GM12865 (cell line): ENCODE data around the gene TCAP.

Experiments used
- DNase-seq: peaks from one replicate; pipeline ENCODE4 v3.0.0; 2010; ENCODE audit warnings: low read depth
- H3K4me3 ChIP-seq: 2 replicates; pipeline ENCODE4 v1.5.1; 2011; ENCODE audit warnings: mild to moderate bottlenecking, low read depth, low read length, control low read depth
- TF ChIP-seq, protein P1 (sequence below): IDR thresholded peaks from 2 replicates; pipeline ENCODE4 v1.5.1; 2011; ENCODE audit warnings: low read length, control low read depth, low read depth, inconsistent platforms; ENCODE audit not compliant: insufficient read depth; ENCODE audit errors: missing control alignments

Gene TCAP, protein sequence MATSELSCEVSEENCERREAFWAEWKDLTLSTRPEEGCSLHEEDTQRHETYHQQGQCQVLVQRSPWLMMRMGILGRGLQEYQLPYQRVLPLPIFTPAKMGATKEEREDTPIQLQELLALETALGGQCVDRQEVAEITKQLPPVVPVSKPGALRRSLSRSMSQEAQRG

DNA sequence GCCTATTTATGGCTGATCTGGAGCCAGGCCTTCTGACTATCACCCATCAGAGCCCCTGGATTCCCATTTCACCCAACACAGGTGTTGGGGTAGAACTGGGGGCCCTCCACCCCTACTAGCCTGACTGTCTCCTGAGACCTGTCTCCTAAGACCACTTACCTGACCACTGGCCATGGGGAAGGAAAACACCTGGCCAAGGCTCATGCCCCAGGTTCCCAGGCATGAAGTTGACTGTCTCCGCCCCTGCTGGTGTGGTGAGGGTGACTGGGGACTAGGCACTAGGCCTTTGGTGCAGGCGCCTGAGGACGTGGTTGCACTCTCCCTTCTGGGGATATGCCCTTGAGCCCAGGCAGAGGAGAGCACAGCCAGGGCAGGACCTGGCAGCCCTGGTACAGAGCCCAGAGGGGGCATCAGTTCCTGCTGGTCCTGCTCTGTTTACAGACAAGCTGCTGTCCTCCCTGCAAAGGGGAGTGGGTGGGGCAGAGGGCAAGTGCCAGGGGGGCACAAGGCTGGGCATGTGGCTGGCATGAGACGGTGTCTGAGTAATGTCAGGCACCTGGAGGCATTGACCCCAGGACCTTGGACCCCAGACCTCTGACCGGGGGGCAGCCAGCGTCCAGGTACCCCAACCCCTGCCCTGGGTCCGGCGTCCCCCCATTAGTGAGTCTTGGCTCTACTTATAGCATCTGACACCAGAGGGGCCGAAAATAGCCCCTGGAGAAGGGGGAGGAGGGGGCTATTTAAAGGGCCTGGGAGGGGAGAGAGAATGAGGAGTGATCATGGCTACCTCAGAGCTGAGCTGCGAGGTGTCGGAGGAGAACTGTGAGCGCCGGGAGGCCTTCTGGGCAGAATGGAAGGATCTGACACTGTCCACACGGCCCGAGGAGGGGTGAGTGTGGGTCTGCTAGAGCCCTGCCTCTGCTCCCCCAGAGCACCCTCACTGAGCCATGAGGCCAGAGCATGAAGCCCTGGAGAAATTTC lies at the start of gene TCAP:
TCAP (plus strand) TSS at position 769 of the 981 bp plus-strand sequence; CDS start at position 780, 11 bp downstream.
- DNase-seq = no peak
- H3K4me3 ChIP-seq = no peak within 1 kb of the TSS
- TF ChIP-seq, protein P1, sequence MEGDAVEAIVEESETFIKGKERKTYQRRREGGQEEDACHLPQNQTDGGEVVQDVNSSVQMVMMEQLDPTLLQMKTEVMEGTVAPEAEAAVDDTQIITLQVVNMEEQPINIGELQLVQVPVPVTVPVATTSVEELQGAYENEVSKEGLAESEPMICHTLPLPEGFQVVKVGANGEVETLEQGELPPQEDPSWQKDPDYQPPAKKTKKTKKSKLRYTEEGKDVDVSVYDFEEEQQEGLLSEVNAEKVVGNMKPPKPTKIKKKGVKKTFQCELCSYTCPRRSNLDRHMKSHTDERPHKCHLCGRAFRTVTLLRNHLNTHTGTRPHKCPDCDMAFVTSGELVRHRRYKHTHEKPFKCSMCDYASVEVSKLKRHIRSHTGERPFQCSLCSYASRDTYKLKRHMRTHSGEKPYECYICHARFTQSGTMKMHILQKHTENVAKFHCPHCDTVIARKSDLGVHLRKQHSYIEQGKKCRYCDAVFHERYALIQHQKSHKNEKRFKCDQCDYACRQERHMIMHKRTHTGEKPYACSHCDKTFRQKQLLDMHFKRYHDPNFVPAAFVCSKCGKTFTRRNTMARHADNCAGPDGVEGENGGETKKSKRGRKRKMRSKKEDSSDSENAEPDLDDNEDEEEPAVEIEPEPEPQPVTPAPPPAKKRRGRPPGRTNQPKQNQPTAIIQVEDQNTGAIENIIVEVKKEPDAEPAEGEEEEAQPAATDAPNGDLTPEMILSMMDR = no peak

DNA sequence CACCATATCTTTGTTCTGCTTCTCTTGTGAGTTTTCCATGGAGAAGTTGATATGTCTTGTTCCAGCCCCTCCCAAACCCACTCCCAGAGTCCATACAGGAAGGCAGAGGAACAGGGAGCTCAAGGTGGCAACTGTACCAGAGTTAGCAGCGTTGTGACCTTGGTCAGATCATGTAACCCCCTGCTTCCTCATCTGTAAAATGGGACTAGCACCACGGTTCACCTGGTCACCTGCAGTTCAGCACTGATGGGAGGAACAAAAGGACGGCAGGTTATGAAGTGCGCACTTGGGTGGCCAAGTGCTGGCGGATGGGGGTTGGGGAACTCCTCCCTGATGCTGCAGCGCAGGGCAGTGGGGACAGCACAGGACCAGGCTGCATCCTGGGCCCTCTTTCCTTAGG lies 49.7 kb upstream of the TCAP start:
- DNase-seq = no peak
- TF ChIP-seq, protein P1 = no peak
- H3K4me3 ChIP-seq = no peak overlapping the region

DNA sequence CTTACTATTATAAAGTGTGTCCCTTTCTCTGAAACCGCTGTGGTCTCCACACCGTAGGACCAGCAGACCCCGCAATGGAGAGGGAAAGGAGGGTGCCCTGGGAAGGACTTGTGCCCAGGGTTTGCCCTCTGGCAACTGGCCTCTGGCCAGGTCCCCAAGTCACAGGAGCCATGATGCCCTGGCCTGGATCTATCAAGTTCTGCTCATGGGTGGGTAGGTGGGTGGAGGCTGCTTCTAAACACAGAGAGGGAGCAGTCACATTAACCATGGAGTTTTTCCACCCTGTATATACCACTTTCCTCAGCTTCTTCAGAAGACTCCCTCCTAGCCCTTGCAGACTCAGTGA lies 48.1 kb upstream of the TCAP start:
- DNase-seq = no peak
- TF ChIP-seq, protein P1 = no peak
- H3K4me3 ChIP-seq = peak overlapping the region; percentile 62

DNA sequence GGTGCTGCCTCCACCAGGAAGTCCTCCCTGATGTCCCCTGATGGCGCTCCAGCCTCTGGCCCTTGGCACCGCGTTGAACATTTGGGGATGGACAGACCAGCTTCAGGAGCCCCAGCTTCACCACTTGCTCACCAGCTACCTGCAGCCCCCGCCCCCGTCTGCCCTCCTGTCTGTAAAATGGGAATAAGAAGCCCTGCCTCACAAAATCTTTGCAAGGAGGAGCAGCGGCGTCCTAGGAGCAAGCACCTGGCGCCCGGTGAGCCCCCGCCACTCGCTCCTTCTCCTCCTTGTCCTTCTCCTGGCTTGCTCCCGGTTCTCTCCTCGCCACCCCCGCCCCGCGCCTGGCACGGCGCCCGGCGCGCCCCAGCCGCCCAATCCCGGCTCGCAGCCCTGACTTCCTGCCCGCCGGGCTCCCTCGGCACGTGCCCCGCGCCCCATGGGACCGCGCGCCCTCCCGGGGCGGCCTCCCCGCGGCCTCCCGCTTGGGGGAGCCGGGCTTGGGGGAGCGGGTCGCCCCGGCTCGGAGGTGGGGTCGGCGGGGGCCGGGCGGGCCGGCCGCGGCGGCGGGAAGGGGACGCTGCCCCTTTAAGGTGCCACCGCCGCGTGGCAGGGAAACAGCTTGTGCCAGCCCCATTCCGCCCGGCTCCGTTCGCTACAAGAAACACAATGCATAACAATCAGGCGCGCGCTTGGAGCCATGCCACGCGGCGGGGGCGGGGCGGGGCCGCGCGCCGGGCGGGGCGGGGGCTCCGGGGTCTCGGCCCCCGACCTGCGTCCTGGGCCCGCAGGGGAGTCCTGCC lies 47.5 kb upstream of the TCAP start:
- DNase-seq = peak; percentile 56
- peak overlapping the region; percentile 62 for H3K4me3 ChIP-seq
- TF ChIP-seq, protein P1 = no peak

DNA sequence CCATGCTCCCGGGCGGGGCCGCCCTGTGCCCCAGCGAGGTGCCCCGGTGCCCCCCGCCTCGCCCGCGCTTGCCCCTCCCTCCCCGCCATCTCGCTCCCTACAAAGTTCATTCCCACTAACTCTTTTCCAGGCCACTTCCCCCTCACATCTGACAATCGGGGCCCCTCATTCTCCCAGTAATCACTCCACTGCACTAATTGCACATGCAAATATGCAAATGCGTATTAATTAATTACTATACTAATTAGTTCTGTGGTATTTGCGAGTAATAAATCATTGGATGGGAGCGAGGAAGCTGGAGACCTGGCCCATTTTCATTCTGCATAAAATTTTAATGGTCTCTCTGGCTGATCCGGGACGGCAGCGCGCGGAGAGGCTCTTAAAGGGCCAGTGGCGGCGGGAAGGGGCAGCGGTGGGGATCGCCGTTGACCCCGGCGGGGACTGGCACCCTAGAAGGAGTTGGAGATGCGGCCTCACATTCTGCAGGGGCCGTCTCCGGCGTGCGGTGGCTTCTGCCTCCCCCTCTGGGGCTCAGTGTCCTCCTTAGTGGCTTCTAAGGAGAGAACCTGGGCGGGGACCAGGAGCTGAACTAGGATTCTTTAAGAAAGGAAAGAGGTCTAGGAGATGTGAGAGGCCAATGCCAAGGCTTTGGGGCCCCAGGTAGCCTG lies 46.8 kb upstream of the TCAP start:
- H3K4me3 ChIP-seq = peak overlapping the region; percentile 62
- TF ChIP-seq, protein P1 = no peak
- DNase-seq = no peak
